Activated gamma-delta T cell treated with Interleukin-2 at 50 U/mL for 16 hours (primary cell): ENCODE data around the gene OVOL3.
"Not testable (repeated sequence)": the region's sequence is repeated elsewhere in the genome, so short reads cannot be mapped to it uniquely, and the experiment has no call there.

Source experiments
- DNase-seq: peaks from one replicate; pipeline ENCODE4 v3.0.0-alpha.2; 2020

Gene OVOL3

GRCh38 chr19:36101550-36102327 lies 9.2 kb upstream of the OVOL3 start:
- no peak for DNase-seq

GRCh38 chr19:36103040-36103626 lies 7.8 kb upstream of the OVOL3 start:
- no peak for DNase-seq

GRCh38 chr19:36103842-36104552 lies 6.9 kb upstream of the OVOL3 start:
- no peak for DNase-seq

- DNase-seq, result no peak
Observed at GRCh38 chr19:36106441-36106840, 4.5 kb upstream of the OVOL3 start.

GRCh38 chr19:36106991-36107390 lies 4.0 kb upstream of the OVOL3 start:
- DNase-seq, result no peak

- DNase-seq, result no peak
Observed at GRCh38 chr19:36108684-36109083, 2.3 kb upstream of the OVOL3 start.

- DNase-seq, result no peak
Observed at GRCh38 chr19:36111200-36111539, 227 bp downstream of the OVOL3 start.

- no peak for DNase-seq
Observed at GRCh38 chr19:36112678-36113077, 1.7 kb downstream of the OVOL3 start.

- DNase-seq, result no peak
Observed at GRCh38 chr19:36113425-36113824, 2.5 kb downstream of the OVOL3 start.

- no peak for DNase-seq
Observed at GRCh38 chr19:36113894-36114720, 3.2 kb downstream of the OVOL3 start.

- DNase-seq, result peak; percentile 98
Observed at GRCh38 chr19:36114721-36115452, 3.9 kb downstream of the OVOL3 start, which contains the start of gene POLR2I. POLR2I (minus strand) TSS chr19:36114875; CDS start chr19:36114856, 19 bp downstream.

GRCh38 chr19:36115453-36116343 lies 4.8 kb downstream of the OVOL3 start, which contains the start of gene TBCB:
TBCB (plus strand) TSS chr19:36115468; CDS start chr19:36115561, 93 bp downstream.
- DNase-seq, result peak; percentile 87

- no peak for DNase-seq
Observed at GRCh38 chr19:36116344-36116637, 5.3 kb downstream of the OVOL3 start.

- no peak for DNase-seq
Observed at GRCh38 chr19:36120092-36120983, 9.4 kb downstream of the OVOL3 start.

- no peak for DNase-seq
Observed at GRCh38 chr19:36120984-36121358, 10.0 kb downstream of the OVOL3 start.

- no peak for DNase-seq
Observed at GRCh38 chr19:36121486-36122124, 10.7 kb downstream of the OVOL3 start.

- no peak for DNase-seq
Observed at GRCh38 chr19:36125557-36125956, 14.6 kb downstream of the OVOL3 start.

- no peak for DNase-seq
Observed at GRCh38 chr19:36128392-36128736, 17.4 kb downstream of the OVOL3 start.

GRCh38 chr19:36131221-36131620 lies 20.3 kb downstream of the OVOL3 start:
- not testable (repeated sequence) for DNase-seq

- not testable (repeated sequence) for DNase-seq
Observed at GRCh38 chr19:36134867-36135266, 23.9 kb downstream of the OVOL3 start.
